Calu3 (cell line): ENCODE data around the gene NUP62. TPM values are rescaled to one million over a fixed set of nuclear protein-coding genes. Genes with fewer than 3 reads are reported as not detected.

Experiments
- BruUV-seq: library from RNA; stranded (reverse); fragments of 400-500 nt; replicated peaks from 2 replicates; lab custom pipeline; 2021; lab: Mats Ljungman, UMichigan
- CTCF ChIA-PET: fragments of 300-600 bp; sonication (Branson Sonifier 250); formaldehyde crosslinking; loops from one replicate; lab custom pipeline; 2022; ENCODE audit warnings: antibody characterized with exemption; lab: Charles Lee
- DNase-seq: peaks from one replicate; pipeline ENCODE4 v3.0.0; 2022
- H3K27ac Mint-ChIP-seq: one replicate; pipeline ENCODE4 v1.8.0; 2022; ENCODE audit warnings: mixed read lengths; ENCODE audit not compliant: unreplicated experiment
- H3K27me3 Mint-ChIP-seq: one replicate; pipeline ENCODE4 v1.8.0; 2022; ENCODE audit warnings: mixed read lengths; ENCODE audit not compliant: unreplicated experiment
- H3K36me3 Mint-ChIP-seq: one replicate; pipeline ENCODE4 v1.8.0; 2022; ENCODE audit warnings: mild to moderate bottlenecking, moderate library complexity, mixed read lengths; ENCODE audit not compliant: insufficient read depth, unreplicated experiment
- H3K4me1 Mint-ChIP-seq: one replicate; pipeline ENCODE4 v1.8.0; 2022; ENCODE audit warnings: mild to moderate bottlenecking, low read depth, mixed read lengths; ENCODE audit not compliant: unreplicated experiment
- H3K4me3 Mint-ChIP-seq: one replicate; pipeline ENCODE4 v1.8.0; 2022; ENCODE audit warnings: mild to moderate bottlenecking, low read depth, moderate library complexity, mixed read lengths; ENCODE audit not compliant: unreplicated experiment
- H3K9me3 Mint-ChIP-seq: one replicate; pipeline ENCODE4 v1.8.0; 2022; ENCODE audit warnings: low read depth, mixed read lengths; ENCODE audit not compliant: unreplicated experiment
- intact Hi-C: fragments of 100-400 bp; cut with micrococcal nuclease; formaldehyde crosslinking; loops from one replicate; pipeline ENCODE4 v1.10.0; 2022; ENCODE audit not compliant: unreplicated experiment
- total RNA-seq: library from RNA; stranded (reverse); gene quantifications from 2 replicates; pipeline ENCODE4 v1.2.3, GENCODE V29; 2022
- TF ChIP-seq, protein P1 (sequence below): fragments of 200-600 bp; IDR thresholded peaks from one replicate; pipeline ENCODE4 v1.8.0; 2022; ENCODE audit warnings: antibody characterized with exemption; ENCODE audit not compliant: unreplicated experiment

The NUP62 gene
- total RNA-seq, 1 experiment from 2014 or later, result 124 TPM

DNA sequence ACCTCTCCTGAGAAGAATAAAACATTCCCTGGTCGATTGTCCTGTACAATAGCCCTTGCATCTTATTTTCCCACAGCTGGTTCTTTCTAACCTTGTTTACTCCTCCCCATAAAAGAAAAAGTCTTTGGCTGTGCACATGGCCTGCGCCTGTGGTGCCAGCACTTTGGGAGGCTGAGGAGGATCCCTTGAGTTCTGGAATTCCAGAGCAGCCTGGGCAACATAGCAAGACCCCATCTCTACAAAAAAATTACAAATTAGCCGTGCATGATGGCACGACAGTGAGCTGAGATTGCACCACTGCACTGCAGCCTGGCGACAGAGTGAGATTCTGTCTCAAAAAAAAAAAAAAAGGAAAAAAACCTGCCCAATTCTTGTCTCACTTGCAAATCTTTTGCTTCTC, 7.2 kb upstream of the NUP62 start:
- CTCF ChIA-PET, result no interaction called here
- TF ChIP-seq, protein P1, sequence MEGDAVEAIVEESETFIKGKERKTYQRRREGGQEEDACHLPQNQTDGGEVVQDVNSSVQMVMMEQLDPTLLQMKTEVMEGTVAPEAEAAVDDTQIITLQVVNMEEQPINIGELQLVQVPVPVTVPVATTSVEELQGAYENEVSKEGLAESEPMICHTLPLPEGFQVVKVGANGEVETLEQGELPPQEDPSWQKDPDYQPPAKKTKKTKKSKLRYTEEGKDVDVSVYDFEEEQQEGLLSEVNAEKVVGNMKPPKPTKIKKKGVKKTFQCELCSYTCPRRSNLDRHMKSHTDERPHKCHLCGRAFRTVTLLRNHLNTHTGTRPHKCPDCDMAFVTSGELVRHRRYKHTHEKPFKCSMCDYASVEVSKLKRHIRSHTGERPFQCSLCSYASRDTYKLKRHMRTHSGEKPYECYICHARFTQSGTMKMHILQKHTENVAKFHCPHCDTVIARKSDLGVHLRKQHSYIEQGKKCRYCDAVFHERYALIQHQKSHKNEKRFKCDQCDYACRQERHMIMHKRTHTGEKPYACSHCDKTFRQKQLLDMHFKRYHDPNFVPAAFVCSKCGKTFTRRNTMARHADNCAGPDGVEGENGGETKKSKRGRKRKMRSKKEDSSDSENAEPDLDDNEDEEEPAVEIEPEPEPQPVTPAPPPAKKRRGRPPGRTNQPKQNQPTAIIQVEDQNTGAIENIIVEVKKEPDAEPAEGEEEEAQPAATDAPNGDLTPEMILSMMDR, result no peak
- H3K4me3 Mint-ChIP-seq, result no peak overlapping the region
- H3K4me1 Mint-ChIP-seq, result peaks cover 20% of the 10 kb centered on the region
- no peak for DNase-seq
- no peak overlapping the region for H3K27ac Mint-ChIP-seq
- BruUV-seq, result no TSS peak
- H3K9me3 Mint-ChIP-seq, result peaks cover 2% of the 10 kb centered on the region
- intact Hi-C loops, result no loop called here
- H3K27me3 Mint-ChIP-seq, result peaks cover 24% of the 10 kb centered on the region
- H3K36me3 Mint-ChIP-seq, result peaks cover 11% of the 10 kb centered on the region

GRCh38 chr19:49933643-49934042, 4.3 kb upstream of the NUP62 start:
- TF ChIP-seq, protein P1, result no peak
- H3K27me3 Mint-ChIP-seq, result peaks cover 24% of the 10 kb centered on the region
- peak overlapping the region; percentile 50 for H3K27ac Mint-ChIP-seq
- peaks cover 29% of the 10 kb centered on the region for H3K4me1 Mint-ChIP-seq
- peak overlapping the region; percentile 20 for H3K4me3 Mint-ChIP-seq
- H3K9me3 Mint-ChIP-seq, result peaks cover 2% of the 10 kb centered on the region
- no TSS peak for BruUV-seq
- CTCF ChIA-PET, result no interaction called here
- no peak for DNase-seq
- intact Hi-C loops, result no loop called here
- H3K36me3 Mint-ChIP-seq, result peaks cover 37% of the 10 kb centered on the region

DNA sequence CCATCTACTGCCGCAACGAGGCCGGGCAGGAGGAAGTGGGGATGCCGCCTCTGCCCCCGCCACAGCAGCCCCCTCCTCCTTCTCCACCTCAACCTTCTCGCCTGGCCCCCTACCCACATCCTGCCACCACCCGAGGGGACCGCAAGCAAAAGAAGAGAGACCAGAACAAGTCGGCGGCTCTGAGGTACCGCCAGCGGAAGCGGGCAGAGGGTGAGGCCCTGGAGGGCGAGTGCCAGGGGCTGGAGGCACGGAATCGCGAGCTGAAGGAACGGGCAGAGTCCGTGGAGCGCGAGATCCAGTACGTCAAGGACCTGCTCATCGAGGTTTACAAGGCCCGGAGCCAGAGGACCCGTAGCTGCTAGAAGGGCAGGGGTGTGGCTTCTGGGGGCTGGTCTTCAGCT, 3.4 kb upstream of the NUP62 start:
- TF ChIP-seq, protein P1, result no peak
- peaks cover 42% of the 10 kb centered on the region for H3K36me3 Mint-ChIP-seq
- no peak for DNase-seq
- no TSS peak for BruUV-seq
- H3K4me3 Mint-ChIP-seq, result no peak overlapping the region
- peaks cover 32% of the 10 kb centered on the region for H3K4me1 Mint-ChIP-seq
- peaks cover 2% of the 10 kb centered on the region for H3K9me3 Mint-ChIP-seq
- H3K27me3 Mint-ChIP-seq, result peaks cover 24% of the 10 kb centered on the region
- CTCF ChIA-PET, result no interaction called here
- H3K27ac Mint-ChIP-seq, result no peak overlapping the region
- intact Hi-C loops, result no loop called here

DNA sequence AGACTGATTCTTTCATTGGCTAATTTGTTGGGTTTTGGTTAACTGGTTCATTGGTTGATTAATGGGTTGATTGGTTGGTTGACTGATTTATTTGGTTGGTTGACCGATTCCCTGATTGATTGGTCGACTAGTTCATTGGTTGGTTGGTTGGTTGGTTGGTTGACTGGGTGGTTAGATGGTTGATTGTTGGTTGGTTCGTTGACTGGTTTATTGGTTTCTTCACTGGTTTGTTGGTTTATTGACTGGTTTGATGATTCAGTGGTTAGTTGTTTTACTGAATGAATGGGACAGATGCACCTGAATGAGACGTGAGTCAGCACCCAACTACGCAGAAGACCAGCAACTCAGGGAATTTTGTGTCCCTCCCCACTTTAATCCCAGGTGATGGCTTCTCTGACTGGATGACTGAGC, 2.7 kb upstream of the NUP62 start:
- intact Hi-C loops, result no loop called here
- H3K4me3 Mint-ChIP-seq, result no peak overlapping the region

More for the DNA sequence above, 2.7 kb upstream of the NUP62 start:
- no TSS peak for BruUV-seq
- CTCF ChIA-PET, result no interaction called here
- Mint-ChIP-seq H3K27me3 (peaks cover 19% of the 10 kb centered on the region), H3K9me3 (peaks cover 2% of the 10 kb centered on the region), H3K27ac (no peak overlapping the region), H3K36me3 (peaks cover 48% of the 10 kb centered on the region), H3K4me1 (peaks cover 36% of the 10 kb centered on the region)
- DNase-seq, result no peak
- TF ChIP-seq, protein P1, result no peak
